H1 (cell line): ENCODE measurements around the gene BGLAP. TPM values are rescaled to one million over a fixed set of nuclear protein-coding genes. Genes with fewer than 3 reads are reported as not detected.

ENCODE experiments used
- CHD7 ChIP-seq: fragments of 300-600 bp; sonication (generic); IDR thresholded peaks from 2 replicates; pipeline ENCODE4 v1.7.1; 2012; ENCODE audit warnings: low read length, moderate library complexity, mild to moderate bottlenecking, inconsistent platforms; ENCODE audit not compliant: insufficient replicate concordance
- EZH2 ChIP-seq: fragments of 200-600 bp; sonication (generic); IDR thresholded peaks from 2 replicates; pipeline ENCODE4 v1.7.1; 2012; ENCODE audit warnings: low read depth, mild to moderate bottlenecking, moderate library complexity, low read length, inconsistent platforms; ENCODE audit not compliant: severe bottlenecking
- POLR2AphosphoS5 ChIP-seq: IDR thresholded peaks from 2 replicates; pipeline ENCODE4 v1.6.1; 2011; ENCODE audit warnings: low read depth, low read length
- polyA plus RNA-seq, 7 experiments: library from polyadenylated mRNA; depleted of rRNA in 3 of 7; stranded (reverse) in 5 of 7; unstranded in 2 of 7; fragments of >200 nt in 5 of 7; fragments of 200-250 nt in 2 of 7; gene quantifications; 1 replicate in 5 of 7; 2 replicates in 1 of 7; 4 replicates in 1 of 7; pipeline versions ENCODE4 v1.2.1 to v1.2.3, GENCODE V29; 2011 to 2013; ENCODE audit warnings: missing spikeins in 2 of 7, mixed read lengths in 2 of 7
- total RNA-seq: library from RNA; stranded (reverse); fragmentation: NEBNext Ultra II Directional; extraction: Animal tissue kit (Norgen Biotek cat#: 25700); gene quantifications from 2 replicates; pipeline ENCODE4 v1.2.1, GENCODE V29; 2021
- TF ChIP-seq, protein P1 (sequence below), 3 experiments: IDR thresholded peaks; 1 replicate in 2 of 3; 2 replicates in 1 of 3; pipeline versions ENCODE4 v1.5.1 to v1.6.1; 2011; ENCODE audit warnings: low read length in 3 of 3, mild to moderate bottlenecking in 3 of 3, inconsistent platforms in 2 of 3, low read depth in 1 of 3, moderate library complexity in 1 of 3; ENCODE audit not compliant: insufficient read depth in 1 of 3; ENCODE audit errors: control extremely low read depth in 1 of 3

The BGLAP gene
- total and polyA plus RNA-seq, 2 of the 8 experiments (the other 6 are each of a cell fraction or from before 2014, with no cell fraction given), result 1.2 to 1.5 TPM

DNA sequence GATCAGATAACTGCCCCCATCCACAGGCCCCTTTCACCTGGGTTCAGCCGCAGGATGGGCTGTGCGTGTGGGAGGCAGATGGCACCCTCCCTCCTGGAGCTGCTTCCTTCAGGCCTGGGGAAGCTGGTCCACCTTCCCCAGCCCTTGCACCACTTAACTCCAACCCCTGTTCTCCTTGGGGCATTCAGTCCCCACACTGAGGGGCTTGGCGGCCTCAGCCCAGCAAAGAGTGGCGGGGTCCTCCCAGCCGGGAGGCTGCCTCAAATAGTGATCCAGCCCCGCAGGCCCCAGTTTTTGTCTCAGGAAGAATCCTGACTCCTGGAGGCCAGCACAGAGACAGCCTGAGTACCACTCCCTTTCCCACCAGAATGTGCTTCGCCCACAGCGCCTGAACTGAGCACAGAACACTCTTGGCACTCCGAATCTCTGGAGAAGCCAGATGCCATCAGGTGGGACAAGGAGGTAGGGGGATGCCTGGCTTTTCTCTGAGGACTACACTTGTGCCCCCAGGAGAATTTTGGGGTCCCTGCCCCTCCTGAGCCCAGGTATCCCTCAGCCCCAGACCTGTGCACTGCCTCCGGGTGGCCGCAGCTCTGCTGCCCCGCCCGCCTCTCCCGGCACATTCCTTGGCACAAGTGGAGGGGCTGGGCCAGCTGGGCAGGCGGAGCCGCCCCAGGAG lies 4.9 kb downstream of the BGLAP start (continued):
- TF ChIP-seq CHD7, result no peak
- TF ChIP-seq, protein P1, sequence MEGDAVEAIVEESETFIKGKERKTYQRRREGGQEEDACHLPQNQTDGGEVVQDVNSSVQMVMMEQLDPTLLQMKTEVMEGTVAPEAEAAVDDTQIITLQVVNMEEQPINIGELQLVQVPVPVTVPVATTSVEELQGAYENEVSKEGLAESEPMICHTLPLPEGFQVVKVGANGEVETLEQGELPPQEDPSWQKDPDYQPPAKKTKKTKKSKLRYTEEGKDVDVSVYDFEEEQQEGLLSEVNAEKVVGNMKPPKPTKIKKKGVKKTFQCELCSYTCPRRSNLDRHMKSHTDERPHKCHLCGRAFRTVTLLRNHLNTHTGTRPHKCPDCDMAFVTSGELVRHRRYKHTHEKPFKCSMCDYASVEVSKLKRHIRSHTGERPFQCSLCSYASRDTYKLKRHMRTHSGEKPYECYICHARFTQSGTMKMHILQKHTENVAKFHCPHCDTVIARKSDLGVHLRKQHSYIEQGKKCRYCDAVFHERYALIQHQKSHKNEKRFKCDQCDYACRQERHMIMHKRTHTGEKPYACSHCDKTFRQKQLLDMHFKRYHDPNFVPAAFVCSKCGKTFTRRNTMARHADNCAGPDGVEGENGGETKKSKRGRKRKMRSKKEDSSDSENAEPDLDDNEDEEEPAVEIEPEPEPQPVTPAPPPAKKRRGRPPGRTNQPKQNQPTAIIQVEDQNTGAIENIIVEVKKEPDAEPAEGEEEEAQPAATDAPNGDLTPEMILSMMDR (IDR thresholded peaks at IDR 0.05; ENCODE audit: control extremely low read depth in 1 of 3, insufficient read depth in 1 of 3, low read depth in 1 of 3, low read length in 3 of 3), result no peak
- peak; percentile 63; the same call in 1 of the 2 replicates for TF ChIP-seq POLR2AphosphoS5
- no peak for TF ChIP-seq EZH2
